IPS-18c (cell line): ENCODE data around the gene GNB2.
"Not testable (repeated sequence)": the region's sequence is repeated elsewhere in the genome, so short reads cannot be mapped to it uniquely, and the experiment has no call there.

Source experiments
- H3K4me3 ChIP-seq: 2 replicates; pipeline ENCODE4 v1.7.0; 2013; ENCODE audit warnings: low read depth, mild to moderate bottlenecking, low read length, moderate library complexity; ENCODE audit not compliant: insufficient read depth
- H3K9me3 ChIP-seq: one replicate; pipeline ENCODE4 v1.6.1; 2013; ENCODE audit warnings: mild to moderate bottlenecking, low read length, moderate library complexity; ENCODE audit not compliant: control insufficient read depth, insufficient read depth

The GNB2 gene

GRCh38 chr7:100708395-100708794 is 34.9 kb downstream of the GNB2 start:
- Histone ChIP-seq H3K9me3 (no peaks in the 10 kb centered on the region), H3K4me3 (no peak overlapping the region)

DNA sequence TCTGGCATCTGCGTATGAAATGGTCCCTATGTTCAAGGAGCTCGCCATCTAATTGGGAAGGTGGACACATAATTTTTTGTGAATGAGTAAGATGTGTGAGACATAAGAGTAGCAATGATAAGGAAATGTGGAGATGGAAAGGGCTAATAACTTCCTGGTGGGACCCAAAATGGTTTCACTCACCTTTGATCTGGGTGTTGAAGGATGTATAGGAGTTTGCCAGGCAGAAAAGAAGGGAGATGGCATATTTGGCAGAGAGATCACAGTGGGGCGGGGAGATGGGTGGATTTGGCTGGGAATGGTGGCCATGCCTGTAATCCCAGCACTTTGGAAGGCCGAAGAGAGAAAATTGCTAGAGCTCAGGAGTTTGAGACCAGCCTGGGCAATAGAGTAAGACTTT is 36.9 kb downstream of the GNB2 start:
- Histone ChIP-seq H3K4me3 (no peak overlapping the region), H3K9me3 (no peaks in the 10 kb centered on the region)

- Histone ChIP-seq H3K9me3 (no peaks in the 10 kb centered on the region), H3K4me3 (no peak overlapping the region)
These were observed 37.8 kb downstream of the GNB2 start for GRCh38 chr7:100711369-100711768.

- Histone ChIP-seq H3K9me3 (no peaks in the 10 kb centered on the region), H3K4me3 (no peak overlapping the region)
These were observed 41.2 kb downstream of the GNB2 start for GRCh38 chr7:100714725-100715124.

GRCh38 chr7:100717073-100717472 is 43.5 kb downstream of the GNB2 start:
- H3K9me3 ChIP-seq: not testable (repeated sequence)

GRCh38 chr7:100719523-100720278 is 46.2 kb downstream of the GNB2 start:
- peak overlapping the region; percentile 56 for H3K4me3 ChIP-seq
- H3K9me3 ChIP-seq: no peaks in the 10 kb centered on the region

More at GRCh38 chr7:100717073-100717472, 43.5 kb downstream of the GNB2 start:
- H3K4me3 ChIP-seq: not testable (repeated sequence)

DNA sequence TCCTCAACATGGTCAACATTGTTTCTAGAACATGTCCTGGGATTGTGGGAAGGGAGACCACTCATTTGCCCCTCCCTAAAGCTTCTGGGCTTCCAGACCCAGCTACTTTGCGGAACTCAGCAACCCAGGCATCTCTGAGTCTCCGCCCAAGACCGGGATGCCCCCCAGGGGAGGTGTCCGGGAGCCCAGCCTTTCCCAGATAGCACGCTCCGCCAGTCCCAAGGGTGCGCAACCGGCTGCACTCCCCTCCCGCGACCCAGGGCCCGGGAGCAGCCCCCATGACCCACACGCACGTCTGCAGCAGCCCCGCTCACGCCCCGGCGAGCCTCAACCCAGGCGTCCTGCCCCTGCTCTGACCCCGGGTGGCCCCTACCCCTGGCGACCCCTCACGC is 46.7 kb downstream of the GNB2 start, which contains the start of gene EPO:
TSS of gene EPO (plus strand) at position 190 of the 392 bp plus-strand sequence. CDS start 513 bp downstream, outside the sequence.
- Histone ChIP-seq H3K9me3 (no peaks in the 10 kb centered on the region), H3K4me3 (peak within 1 kb of the TSS; percentile 56)

- no peaks in the 10 kb centered on the region for H3K9me3 ChIP-seq
- H3K4me3 ChIP-seq: peak overlapping the region; percentile 56
These were observed 47.3 kb downstream of the GNB2 start for GRCh38 chr7:100720671-100721504.

GRCh38 chr7:100721505-100721812 is 47.9 kb downstream of the GNB2 start:
- Histone ChIP-seq H3K9me3 (no peaks in the 10 kb centered on the region), H3K4me3 (no peak overlapping the region; the same call in 1 of the 2 replicates)

DNA sequence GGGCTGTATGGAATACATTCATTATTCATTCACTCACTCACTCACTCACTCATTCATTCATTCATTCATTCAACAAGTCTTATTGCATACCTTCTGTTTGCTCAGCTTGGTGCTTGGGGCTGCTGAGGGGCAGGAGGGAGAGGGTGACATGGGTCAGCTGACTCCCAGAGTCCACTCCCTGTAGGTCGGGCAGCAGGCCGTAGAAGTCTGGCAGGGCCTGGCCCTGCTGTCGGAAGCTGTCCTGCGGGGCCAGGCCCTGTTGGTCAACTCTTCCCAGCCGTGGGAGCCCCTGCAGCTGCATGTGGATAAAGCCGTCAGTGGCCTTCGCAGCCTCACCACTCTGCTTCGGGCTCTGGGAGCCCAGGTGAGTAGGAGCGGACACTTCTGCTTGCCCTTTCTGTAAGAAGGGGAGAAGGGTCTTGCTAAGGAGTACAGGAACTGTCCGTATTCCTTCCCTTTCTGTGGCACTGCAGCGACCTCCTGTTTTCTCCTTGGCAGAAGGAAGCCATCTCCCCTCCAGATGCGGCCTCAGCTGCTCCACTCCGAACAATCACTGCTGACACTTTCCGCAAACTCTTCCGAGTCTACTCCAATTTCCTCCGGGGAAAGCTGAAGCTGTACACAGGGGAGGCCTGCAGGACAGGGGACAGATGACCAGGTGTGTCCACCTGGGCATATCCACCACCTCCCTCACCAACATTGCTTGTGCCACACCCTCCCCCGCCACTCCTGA is 49.1 kb downstream of the GNB2 start:
- Histone ChIP-seq H3K4me3 (no peak overlapping the region), H3K9me3 (no peaks in the 10 kb centered on the region)

DNA sequence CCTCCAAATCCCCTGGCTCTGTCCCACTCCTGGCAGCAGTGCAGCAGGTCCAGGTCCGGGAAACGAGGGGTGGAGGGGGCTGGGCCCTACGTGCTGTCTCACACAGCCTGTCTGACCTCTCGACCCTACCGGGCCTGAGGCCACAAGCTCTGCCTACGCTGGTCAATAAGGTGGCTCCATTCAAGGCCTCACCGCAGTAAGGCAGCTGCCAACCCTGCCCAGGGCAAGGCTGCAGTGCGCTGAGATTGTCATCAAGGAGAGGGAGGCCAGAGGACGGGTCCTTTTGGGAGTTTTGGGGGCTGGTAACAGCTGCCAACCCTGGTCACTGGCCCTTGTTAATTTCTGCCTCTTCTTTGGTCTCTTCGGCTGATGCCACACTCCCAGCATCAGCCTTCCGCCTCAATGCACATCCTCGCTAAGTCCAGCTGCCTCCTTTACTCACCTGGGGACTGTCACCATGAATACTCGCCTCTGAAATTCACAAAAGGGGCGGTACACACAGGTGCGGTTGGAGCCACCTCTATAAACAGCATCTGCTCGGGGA is 50.3 kb downstream of the GNB2 start:
- Histone ChIP-seq H3K9me3 (no peaks in the 10 kb centered on the region), H3K4me3 (no peak overlapping the region)

DNA sequence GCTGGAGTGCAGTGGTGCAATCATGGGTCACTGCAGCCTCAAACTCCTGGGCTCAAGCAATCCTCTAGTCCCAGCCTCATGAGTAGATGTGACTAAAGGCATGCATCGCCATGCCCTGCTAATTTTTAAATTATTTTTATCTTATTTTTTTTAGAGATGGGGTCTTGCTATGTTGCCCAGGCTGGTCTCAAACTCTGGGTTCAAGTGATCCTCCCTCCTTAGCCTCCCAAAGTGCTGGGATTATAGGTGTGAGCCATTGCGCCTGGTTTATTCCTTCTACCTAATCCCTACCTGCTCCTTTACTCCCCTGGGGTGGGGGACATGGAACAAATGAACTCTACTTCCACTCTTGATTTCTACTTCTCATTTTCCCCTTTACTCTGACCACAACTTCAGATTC is 50.8 kb downstream of the GNB2 start:
- not testable (repeated sequence) for H3K4me3 ChIP-seq, H3K9me3 ChIP-seq

DNA sequence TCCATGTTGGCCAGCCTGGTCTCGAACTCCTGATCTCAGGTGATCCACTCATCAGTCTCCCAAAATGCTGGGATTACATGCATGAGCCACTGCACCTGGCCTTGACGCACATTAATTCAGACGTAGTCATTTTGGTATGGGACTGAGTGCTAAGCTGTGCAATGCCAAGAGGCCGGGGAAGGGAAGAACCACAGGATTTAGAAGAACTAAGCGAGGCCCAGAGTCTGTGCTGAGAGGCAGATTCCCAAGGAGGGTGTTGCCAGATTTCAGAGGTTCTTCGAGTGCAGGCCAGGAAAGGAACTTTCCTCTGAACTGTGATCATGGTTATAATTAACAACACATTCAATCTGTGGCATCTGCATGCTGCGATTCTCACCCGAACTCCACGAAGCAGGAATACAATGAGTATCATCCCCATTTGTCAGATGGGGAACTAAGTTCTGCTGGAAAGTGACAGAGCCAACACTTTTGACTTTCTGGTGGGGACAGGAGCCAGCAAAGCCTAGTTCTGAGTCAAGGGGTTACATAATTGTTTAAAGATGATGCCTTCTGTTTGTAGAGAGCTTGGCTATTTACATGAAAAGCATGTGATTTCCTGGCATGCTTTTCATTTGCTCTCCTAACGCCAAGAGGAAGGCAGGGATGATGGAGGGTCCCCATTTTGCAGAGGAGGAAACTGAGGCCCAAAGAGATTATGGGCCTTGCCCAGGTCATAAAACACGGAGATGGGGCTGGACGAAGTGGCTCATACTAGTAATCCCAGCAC is 53.6 kb downstream of the GNB2 start:
- Histone ChIP-seq H3K9me3 (no peaks in the 10 kb centered on the region), H3K4me3 (no peak overlapping the region)

- no peaks in the 10 kb centered on the region for H3K9me3 ChIP-seq
- no peak overlapping the region for H3K4me3 ChIP-seq
These were observed 54.7 kb downstream of the GNB2 start for GRCh38 chr7:100728196-100728595.
